Endothelial cell of umbilical vein (primary cell): ENCODE results near the gene SH3RF1.

Experiments
- EZH2 ChIP-seq: IDR thresholded peaks from 2 replicates; pipeline ENCODE4 v1.6.1; 2012; ENCODE audit warnings: borderline replicate concordance, low read depth, mild to moderate bottlenecking, moderate library complexity, low read length, inconsistent platforms; ENCODE audit not compliant: severe bottlenecking
- JUN ChIP-seq: IDR thresholded peaks from 2 replicates; pipeline ENCODE4 v1.6.1; 2011; ENCODE audit warnings: borderline replicate concordance, low read depth; ENCODE audit not compliant: insufficient read length, insufficient read depth
- MYC ChIP-seq: IDR thresholded peaks from one replicate; pipeline ENCODE4 v1.6.1; 2011; ENCODE audit warnings: mild to moderate bottlenecking, low read depth, low read length
- POLR2A ChIP-seq: IDR thresholded peaks from 2 replicates; pipeline ENCODE4 v1.6.1; 2012; ENCODE audit warnings: low read depth, mild to moderate bottlenecking, control low read depth, low read length
- POLR2AphosphoS5 ChIP-seq: IDR thresholded peaks from 2 replicates; pipeline ENCODE4 v1.6.1; 2012; ENCODE audit warnings: low read depth, mild to moderate bottlenecking, control low read depth, low read length, moderate library complexity; ENCODE audit not compliant: insufficient read depth
- TF ChIP-seq, protein P1 (sequence below), 2 donors: IDR thresholded peaks; 1 replicate in 1 of 2; 2 replicates in 1 of 2; pipeline ENCODE4 v1.5.1; 2011; ENCODE audit warnings: low read length in 2 of 2, mild to moderate bottlenecking in 2 of 2, moderate library complexity in 2 of 2, control low read depth in 1 of 2, inconsistent platforms in 1 of 2, low read depth in 1 of 2; ENCODE audit not compliant: insufficient read depth in 1 of 2; ENCODE audit errors: extremely low read depth in 1 of 2
- TF ChIP-seq, protein P2 (sequence below): IDR thresholded peaks from 2 replicates; pipeline ENCODE4 v1.6.1; 2011; ENCODE audit not compliant: insufficient read depth, insufficient read length

DNA sequence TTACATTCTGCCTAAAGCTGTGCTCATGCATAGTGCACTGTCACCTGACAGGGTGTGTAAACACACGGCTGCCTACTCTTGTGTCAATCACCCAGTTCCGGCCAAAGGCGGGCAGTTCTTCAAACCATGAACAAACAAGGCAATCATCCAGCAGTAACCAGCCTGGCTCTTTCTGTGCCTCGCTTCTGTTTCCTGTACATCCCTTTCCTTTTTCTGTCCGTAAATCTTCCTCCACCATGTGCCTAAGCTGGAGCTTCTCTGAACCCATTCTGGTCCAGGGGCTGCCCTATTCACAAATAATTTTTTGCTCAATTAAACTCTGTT lies 199.9 kb downstream of the SH3RF1 start:
- TF ChIP-seq EZH2, result no peak
- TF ChIP-seq, protein P1, sequence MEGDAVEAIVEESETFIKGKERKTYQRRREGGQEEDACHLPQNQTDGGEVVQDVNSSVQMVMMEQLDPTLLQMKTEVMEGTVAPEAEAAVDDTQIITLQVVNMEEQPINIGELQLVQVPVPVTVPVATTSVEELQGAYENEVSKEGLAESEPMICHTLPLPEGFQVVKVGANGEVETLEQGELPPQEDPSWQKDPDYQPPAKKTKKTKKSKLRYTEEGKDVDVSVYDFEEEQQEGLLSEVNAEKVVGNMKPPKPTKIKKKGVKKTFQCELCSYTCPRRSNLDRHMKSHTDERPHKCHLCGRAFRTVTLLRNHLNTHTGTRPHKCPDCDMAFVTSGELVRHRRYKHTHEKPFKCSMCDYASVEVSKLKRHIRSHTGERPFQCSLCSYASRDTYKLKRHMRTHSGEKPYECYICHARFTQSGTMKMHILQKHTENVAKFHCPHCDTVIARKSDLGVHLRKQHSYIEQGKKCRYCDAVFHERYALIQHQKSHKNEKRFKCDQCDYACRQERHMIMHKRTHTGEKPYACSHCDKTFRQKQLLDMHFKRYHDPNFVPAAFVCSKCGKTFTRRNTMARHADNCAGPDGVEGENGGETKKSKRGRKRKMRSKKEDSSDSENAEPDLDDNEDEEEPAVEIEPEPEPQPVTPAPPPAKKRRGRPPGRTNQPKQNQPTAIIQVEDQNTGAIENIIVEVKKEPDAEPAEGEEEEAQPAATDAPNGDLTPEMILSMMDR (IDR thresholded peaks at IDR 0.05; ENCODE audit: extremely low read depth in 1 of 2, insufficient read depth in 1 of 2, low read depth in 1 of 2, low read length in 2 of 2), result no peak
- no peak for TF ChIP-seq POLR2A
- no peak for TF ChIP-seq POLR2AphosphoS5
- TF ChIP-seq JUN, result no peak
- no peak for TF ChIP-seq MYC
- TF ChIP-seq, protein P2, sequence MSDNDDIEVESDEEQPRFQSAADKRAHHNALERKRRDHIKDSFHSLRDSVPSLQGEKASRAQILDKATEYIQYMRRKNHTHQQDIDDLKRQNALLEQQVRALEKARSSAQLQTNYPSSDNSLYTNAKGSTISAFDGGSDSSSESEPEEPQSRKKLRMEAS, result no peak
